GM19372 (cell line): ENCODE results near the gene ELL2.
A peak's percentile ranks its signal among the peaks of the same experiment; 100 is the strongest.

Experiments used
- ATAC-seq: cut with Tn5 transposase; IDR thresholded peaks from one replicate; pipeline ENCODE4 v1.9.1; 2021; ENCODE audit warnings: mild to moderate bottlenecking, low read depth, moderate library complexity; ENCODE audit not compliant: unreplicated experiment

Gene ELL2

DNA sequence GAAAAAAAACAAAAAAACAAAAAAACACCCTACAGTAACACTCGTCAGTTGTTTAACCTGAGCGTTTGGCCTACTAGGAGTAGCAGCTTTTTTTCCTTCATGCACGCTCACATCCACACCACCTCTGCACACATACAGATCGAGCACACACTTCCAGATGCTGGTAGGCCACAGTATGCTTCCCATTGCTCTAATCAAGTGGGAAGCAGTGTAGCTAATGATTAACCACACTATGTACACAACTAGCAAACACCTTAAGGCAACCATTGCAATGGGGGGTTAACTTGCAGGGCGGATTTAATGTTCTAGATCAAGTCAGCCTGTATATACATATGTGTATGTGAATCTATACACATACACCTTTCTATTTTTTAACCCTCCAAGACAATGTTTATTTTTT lies 73.7 kb downstream of the ELL2 start:
- no peak for ATAC-seq

DNA sequence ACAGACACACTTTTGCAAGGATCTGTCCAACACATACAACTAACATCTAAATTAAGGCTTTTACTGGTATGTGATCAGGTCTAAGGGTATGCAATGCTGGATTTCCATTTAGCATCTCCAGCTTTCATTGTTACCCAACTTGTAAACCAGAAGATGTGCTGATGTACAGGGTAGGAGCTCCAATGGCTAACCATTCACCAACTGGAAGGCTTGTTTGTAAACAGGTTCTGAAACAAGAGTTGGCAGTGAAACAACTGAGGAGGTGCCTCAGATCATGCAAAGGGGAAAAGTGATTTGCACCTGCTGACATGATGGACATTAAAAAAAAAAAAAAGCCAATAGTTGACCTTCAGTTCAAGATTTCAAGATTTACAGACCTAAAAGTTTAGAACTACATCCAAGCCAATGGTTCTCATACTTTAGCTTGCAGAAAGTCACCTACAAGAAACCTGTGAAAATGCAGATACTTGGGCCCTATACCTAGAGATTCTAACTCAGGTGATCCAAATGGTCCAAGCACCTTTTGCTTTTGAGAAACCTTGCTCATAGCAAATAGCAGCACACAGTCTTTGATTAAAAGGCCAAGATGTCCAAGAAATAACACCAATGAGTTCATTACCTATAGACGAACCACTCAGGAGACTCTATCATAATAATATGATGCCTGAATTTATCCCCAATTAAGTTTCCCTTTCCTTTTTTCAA lies 75.2 kb downstream of the ELL2 start:
- ATAC-seq: no peak

DNA sequence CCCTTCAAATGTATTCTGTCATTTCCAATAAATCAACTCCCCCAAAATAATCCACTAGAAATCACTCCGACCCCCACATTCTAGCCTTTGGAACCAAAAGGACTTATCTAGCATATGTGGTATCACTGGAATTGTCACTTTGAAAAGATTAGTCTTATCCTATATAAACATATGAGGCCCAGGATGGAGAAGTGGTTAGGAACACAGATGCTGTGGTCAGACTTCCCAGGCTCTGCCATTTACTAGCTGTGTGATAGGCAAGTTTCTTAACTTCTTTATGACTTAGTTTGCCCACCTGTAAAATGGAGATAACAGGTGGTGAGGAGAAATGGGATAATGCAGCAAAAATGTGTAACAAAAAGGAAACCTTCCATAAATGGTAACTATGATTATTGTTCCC lies 77.1 kb downstream of the ELL2 start:
- ATAC-seq: no peak

DNA sequence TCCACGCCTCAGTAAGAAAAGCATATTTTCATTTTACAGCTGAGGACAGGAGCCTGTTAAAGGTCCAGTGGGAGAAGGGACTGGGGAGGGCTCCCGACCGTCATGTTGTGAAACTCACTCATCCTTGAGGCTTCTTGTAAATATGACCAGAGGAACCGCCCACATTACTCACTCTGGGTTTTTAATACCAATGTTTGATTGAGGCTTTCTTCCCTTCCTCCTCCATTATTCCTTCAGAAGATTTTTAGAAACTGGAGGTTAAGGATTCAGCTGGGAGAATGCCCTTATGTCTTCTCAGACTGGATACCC lies 77.7 kb downstream of the ELL2 start:
- ATAC-seq: no peak

DNA sequence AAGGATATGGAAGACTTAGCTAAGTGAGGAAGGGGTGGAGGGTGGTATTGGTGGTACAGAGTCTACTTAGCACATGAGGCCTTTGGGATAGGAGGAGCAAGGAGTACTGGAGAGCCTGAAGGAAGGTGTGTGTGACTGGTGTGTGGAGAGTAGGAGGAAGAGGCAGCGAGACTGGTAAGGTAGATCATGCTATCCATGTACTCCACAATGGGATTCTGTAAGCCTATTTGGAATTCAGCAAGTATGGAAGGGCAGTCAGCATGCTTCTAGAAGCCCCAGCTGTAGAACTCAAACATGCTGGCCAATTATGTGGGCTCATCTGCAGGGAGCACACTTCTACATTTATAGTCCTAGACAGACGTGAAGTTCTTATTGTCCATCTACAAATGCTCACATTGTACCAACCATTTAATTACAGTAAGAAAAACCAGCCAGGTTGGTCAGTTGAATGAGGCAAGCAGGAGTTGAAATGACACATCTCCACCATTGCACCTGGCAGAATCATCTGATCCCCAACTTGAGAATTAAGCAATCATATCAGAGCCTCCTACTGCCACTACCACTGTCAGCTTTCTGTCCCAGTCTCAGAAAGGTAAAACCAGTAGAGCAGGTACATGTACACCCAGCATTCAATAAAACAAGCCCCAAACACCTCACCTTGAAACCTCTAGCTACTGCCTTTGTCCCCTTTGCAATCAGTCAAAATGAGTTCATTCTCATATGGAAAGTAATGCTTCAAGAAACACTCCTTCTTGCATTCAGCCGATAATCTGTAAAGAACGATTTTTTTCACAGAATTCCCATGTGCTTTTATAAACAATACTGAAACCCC lies 78.2 kb downstream of the ELL2 start:
- ATAC-seq: no peak

DNA sequence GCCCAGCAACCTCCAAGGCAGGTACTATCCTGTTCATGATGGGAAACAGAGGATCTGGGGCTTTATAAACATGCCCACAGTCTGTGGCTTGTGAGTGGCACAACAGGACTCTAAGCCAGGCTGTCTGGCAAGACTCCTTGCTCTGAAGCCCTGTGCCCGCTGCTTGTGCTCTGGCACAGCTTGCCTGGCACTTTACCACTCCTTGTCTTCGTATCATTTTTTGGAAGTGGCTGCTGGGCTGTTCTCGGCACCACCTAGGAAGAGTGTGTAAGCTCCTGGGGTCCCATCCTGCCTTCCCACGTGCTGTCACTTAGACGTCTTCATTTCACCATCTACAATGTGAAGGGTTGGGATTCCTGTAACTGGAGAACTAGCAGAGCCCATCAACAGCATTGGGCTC lies 79.8 kb downstream of the ELL2 start:
- no peak for ATAC-seq

DNA sequence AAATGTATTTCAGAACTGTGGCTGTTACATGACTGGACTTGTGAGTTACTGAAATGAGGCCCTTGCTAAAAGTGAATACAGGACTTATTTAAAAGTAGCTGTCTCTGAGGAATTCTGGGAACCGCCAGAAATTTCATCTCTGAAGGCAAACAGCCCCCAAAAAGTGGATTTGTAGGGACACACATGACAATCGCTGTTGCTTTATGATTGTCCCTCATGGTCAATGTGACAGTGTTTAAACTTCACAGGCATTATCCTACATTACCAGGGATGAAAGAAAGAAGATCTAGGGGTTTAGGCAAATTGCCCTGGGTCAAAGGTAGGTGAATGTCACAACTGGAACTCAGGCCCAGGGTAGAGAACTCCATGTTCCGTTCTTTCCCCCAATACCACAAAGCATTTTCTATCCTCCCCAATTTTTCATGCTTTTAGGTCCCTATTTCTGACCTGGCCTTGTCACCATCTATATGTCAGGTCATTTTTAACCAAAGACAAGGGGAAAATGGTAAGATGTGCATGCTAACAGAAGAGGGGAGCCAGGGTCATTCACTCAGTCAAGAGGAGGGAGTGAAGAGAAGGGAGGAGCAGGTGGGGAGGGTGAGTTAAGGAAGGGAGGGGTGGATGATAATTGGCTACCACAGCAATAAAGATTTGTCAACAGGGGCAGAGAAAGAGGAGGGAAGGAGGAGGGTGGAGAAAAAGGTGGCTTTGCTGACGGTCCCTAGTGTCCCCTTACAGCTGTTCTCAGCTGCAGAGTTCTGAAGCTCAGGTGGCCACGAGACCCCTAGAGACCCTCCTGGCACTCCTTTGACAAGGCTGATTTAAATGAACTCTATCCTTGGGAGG lies 81.3 kb downstream of the ELL2 start:
- no peak for ATAC-seq

DNA sequence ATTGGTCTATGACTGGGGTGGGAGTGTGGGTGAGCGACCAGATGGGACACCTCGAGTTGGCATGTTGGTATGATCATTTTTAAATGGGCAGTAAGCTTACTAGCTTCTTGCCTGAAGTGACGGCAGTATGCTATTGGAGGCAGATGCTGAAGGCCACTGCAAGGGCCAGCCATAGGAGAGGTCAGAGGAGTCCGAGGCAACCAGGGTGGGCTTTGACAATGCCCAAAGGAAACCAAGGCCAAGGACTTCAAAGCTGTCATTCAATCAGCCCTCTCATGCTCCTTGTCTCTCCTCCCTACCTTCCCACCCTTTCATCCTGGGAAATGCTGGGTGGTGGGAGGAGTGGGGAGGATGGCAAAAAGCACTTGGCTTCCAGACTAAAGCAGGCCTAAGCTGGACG lies 82.0 kb downstream of the ELL2 start:
- ATAC-seq: no peak

DNA sequence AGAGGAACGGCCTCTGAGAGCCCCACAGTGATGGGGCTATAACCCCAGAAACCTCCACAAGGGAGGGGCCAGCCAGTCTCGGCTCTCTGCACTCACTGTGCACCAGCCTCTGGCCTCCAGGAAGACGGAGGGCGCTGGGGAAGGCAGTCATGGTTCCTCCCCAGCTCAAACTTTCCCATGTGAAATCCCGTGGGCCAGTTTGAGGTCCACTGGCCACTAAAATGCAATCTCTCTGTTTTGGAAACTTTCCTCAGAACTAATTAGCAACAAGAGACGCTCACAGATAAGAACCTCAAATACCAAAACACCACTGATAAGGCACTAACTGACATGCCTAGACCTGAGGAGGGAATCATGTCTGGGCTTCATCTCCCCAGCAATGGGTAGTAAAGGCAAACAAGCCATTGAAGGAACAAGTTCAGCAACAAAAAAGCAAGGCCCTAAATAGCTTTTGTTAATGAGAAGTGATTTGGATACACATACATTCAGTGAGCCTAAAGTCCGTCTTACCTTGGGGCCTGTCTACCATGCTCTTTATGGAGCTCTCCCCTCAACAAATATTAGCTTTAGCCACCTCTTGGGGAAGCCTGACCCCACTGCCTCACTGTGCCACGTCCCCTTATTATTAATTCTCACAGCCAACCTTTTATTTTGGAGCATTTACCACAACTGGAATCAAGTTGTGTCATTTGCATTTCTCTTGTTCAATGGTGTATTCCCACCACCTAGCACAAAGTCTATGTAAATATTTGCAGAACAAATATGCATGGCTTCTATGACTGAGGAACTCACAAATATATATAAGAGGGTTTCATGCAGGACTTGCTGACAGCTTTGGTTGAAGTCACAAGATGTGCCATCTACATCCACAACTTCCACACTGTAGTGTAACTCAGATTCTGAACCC lies 83.0 kb downstream of the ELL2 start:
- ATAC-seq: peak; percentile 52

DNA sequence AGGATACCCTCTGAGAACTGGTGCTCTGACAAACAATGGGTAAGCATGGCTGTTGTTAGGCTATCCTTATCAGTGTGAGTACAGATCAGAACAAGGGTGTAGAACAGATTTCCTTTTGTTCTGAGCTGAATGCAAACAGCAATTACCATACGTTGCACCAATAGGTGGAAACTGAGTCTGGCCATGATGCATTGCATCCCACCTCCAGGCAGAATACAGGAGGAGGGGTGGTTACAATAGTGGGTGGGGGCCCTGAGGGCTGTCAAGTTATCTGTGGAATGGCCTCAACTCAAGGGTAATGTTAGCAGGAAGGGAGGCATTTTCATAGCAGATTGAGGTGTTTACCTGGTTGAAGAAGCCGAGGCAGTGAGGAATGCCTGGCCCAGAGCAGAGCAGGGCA lies 84.9 kb downstream of the ELL2 start:
- no peak for ATAC-seq

DNA sequence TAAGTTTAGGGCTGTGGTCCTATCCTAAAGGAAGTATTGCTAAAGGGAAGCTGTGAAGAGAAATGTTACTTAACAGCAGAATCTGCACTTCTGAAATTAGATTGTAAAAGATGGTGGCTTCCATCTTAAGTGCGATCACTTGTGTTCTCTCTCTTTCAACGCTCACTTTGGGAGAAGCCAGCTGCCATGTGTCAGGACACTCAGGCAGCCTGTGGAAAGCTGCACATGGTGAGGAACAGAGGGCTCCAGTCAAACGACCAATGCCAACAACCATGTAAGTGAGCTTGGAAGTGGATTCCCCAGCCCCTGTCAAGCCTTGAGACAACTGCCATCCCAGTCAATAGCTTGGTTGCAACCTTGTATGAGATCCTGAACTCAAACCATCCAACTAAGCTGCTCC lies 87.4 kb downstream of the ELL2 start:
- no peak for ATAC-seq

DNA sequence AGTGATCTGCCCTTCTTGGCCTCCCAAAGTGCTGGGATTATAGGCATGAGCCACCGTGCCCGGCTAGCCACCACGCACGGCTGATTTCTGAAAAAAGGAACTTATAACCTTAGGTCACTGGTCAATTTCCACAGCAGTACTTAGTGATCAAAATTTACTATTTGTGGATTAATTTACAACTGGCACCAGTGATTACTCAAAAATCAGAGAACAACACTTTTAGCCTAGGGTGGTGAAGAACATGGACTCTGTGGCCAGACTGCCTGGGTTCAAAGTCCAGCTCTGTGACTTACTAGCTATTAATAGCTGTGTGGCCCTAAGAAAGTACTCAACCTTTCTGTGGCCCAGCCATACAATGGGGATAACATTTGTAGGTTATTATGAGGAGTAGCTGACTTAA lies 88.3 kb downstream of the ELL2 start:
- ATAC-seq: no peak

DNA sequence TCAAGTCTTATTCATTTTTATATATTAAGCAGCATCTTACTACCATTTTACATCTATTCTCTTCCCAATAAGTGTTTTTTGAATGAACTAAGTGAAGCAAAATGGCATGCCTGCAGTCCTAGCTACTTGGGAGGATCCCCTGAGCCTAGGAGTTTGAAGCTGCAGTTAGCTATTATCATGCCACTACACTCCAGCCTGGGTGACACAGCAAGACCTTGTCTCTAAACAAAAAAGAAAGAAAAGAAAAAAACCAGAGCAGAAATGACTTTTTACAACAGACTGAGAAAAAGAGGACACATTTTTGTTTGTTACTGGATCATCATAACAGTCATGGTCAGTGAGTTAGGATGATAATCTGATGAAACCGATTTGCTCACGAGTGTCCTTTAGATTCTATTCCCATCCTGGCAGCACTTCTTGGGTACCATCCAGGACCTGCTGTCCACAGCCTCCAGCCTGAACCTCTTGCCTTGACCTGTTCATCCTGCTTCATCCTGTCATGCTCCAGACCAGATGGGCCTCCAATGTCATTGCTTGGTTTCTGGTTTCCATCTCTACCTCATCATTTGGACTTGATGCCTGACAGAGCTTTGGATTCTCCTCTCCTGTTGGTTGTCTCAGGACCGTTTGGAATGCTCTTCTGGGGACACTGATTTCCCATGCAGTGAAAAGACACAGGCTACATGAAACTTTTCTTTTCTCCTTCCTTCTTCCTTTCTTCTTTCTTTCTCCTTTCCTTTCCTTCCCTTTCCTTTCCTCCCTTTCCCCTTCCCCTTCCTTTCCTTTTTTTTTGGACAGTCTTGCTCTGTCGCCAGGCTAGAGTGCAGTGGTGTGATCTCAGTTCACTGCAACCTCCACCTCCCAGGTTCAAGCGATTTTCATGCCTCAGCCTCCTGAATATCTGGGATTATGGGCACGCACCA lies 89.0 kb downstream of the ELL2 start:
- ATAC-seq: no peak

DNA sequence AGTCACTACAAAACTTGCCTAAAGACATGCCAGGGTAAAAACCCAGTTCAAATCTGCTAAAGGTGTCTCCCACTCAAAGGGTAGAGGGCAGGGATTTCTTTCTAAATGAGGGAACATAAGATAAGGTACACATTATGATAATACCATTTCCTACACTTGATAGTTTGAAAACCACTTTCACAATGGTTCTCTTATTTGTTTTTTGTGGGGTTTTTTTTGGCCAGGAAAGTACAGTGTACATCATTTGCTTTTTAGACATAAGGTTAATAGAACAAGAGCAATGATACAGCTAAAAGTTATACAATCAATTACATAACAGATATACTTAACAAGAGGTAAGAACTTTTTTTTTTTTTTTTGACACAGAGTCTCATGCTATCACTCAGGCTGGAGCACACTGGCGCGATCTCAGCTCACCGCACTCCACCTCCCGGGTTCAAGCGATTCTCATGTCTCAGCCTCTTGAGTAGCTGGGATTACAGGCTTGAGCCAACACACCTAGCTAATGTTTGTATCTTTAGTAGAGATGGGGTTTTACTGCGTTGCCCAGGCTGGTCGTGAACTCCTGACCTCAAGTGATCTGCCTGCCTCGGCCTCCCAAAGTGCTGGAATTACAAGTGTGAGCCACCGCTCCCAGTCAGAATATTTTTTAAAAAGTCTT lies 90.4 kb downstream of the ELL2 start:
- no peak for ATAC-seq

DNA sequence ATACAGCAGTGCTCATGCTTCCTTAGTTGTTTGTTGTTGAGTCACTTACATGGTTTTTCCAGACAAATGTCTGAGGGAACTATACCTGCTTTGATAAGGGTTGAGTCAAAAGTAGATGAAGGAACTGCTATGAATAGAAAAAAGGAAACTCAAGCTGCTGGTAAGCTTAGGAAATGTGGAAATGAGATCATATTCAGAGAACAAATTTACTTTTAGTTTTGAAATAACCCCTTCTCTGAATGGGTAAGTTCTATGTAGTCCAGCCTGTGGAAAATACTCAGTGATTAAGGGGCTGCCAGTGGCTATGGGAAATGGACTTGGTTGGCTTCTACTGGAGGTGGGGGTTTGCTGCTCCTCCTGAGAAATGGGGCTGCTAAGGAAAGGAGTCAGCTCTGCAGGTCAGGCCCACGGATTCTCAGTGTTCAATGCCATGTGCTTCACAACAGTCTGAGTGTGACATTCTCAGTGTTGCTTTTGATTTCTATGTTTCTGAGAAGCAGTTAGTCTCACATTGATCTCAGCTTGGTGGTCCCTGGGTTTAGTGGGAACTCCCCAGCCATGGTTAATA lies 91.5 kb downstream of the ELL2 start:
- peak; percentile 52 for ATAC-seq

DNA sequence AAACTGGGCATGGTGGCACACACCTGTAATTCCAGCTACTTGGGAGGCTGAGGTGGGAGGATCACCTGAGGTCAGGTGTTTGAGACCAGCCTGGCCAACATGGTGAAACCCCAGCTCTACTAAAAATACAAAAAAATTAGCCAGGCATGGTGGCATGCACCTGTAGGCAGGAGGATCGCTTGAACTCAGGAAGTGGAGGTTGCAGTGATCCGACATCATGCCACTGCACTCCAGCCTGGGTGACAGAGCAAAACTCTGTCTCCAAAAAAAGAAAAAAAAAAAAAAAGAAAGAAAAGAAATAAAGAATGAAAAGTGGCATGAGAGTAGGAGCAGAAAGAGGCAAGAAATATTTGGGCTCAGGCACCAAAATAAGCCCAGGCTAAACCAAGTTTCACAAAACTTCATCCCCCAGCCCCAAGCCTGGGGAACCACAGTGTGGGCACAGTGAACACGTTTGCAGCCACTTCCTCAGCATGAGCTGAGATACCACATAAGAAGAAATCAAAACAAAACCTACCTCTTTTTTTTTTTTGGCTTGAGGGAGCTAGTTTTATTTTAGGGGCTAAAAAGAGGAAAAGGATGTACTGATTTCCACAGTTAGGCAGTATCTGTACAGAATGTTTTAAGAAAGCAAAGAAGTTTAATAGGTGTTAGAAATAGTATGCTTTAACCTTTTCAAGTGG lies 92.3 kb downstream of the ELL2 start:
- ATAC-seq: peak; percentile 51

DNA sequence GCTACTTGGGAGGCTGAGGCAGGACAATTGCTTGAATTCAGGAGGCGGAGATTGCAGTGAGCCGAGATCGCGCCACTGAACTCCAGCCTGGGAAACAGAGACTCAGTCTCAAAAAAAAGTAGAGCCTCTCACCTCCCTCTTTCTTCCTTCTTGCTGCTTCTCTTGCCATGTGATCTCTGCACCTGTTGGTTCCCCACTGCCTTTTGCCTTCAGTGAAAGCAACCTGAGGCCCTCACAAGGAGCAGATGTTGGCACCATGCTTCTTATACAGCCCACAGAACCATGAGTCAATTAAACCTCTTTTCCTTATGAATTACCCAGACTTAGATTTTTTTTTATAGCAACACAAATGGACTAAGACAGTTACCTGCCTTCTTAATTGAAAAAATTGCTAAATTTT lies 93.5 kb downstream of the ELL2 start:
- ATAC-seq: no peak

DNA sequence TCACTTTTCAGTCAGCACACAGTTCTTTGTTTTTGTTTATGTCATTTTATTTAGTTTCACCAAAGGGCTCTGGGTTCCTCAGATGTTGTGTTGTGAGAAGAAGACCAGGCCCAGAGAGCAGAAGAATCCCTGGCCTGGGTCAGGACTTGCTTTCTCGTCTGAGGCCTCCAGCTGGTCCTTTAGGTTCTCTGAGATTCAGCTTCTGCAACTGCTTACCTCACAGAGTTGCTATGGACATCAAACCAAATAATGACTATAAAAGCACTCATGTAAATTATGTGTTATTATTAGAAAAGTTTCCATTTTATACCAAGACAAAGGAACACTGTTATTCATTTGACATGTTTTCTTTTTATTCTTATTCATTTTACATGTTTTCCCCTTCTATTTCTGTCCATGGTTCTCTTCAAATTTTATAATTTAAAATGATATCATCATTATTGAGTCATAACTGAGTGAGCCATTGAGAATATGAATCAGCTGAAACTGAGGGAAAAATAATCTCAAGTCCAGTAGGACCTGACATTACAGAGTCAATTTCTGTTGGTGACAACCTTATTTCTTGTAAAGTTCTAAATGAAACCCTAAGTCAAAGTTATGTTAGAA lies 95.1 kb downstream of the ELL2 start:
- ATAC-seq: no peak
